SH-SY5Y (cell line): ENCODE measurements around the gene ITPKC.

Experiments
- GATA2 ChIP-seq: IDR thresholded peaks from 2 replicates; pipeline ENCODE4 v1.6.1; 2011; ENCODE audit warnings: mild to moderate bottlenecking, low read depth, low read length
- GATA3 ChIP-seq: IDR thresholded peaks from 2 replicates; pipeline ENCODE4 v1.6.1; 2011; ENCODE audit warnings: low read depth, mild to moderate bottlenecking, low read length, moderate library complexity

DNA sequence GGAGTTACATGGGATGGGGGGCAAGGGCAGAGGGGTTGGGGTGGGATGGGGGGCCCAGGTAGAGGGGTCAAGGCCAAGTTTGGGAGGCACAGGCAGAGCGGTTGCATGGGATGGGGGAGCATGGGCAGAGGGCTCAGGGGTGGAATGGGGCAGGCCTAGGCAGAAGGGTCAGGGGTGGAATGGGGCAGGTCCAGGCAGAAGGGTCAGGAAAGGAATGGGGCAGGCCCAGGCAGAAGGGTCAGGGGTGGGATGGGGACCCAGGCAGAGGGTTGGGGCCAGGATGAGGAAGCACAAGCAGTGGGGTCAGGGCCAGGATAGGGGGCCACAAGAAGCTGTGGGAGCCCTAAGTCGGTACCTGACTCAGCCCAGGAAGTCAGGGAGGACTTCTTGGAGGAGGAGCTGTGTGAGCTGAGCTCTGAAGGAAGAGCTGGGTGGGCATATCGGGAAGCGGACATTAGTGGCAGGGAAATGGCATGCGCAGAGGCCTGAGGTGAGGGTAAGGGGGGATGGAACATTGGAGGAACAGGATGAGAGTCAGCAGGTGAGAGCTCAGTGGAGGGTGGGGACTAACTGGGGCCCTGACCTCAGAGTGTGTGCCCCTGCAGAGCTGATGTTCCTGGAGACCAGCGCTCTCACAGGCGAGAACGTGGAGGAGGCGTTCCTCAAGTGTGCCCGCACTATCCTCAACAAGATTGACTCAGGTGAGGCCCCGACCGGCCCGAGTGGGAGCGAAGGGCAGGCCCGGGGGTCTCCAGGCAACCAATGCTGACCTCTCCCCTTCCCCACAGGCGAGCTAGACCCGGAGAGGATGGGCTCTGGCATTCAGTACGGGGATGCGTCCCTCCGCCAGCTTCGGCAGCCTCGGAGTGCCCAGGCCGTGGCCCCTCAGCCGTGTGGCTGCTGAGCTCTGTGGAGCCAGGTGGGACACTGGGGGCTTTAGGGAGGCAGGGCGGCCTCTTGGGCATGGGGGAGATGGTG is 69.4 kb downstream of the ITPKC start:
- no peak for TF ChIP-seq GATA3
- TF ChIP-seq GATA2 = no peak
